ENCODE measurements around the gene BRD3OS. TPM values are rescaled to one million over a fixed set of nuclear protein-coding genes. Genes with fewer than 3 reads are reported as not detected.

BRD3OS gene
- total and polyA plus RNA-seq, 2 donors, result 10.2 to 21.8 TPM

DNA sequence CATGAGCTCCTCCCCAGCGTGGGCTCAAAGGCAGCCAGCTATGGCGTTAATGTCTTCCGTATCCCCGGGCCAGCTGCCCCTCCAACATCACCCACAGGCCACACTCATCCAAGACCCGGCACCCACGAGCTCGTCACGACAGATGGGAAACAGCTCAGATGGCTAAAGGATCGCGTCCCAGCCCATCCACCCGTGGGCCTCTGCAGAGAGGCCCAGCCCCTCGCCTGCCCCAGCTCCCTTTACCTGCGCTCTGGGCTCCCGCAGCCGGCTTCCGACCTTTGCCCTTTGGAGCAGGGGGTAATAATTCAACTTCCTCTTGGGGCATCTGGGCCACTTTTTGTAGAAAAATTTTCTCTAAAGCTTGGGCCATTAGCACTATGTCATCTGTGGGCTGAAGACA lies 26.0 kb downstream of the BRD3OS start:
- H3K4me3 ChIP-seq (ENCODE audit: low read depth, low read length), result no peak overlapping the region
- peaks cover 4% of the 10 kb centered on the region for H3K4me1 ChIP-seq (ENCODE audit: insufficient read depth)
- DNase-seq (ENCODE audit: extremely low spot score), result no peak
- H3K27ac ChIP-seq (ENCODE audit: low read depth), result no peak overlapping the region
- 89% methylated on average over 16 of the region's 16 CpGs for WGBS
- H3K36me3 ChIP-seq (ENCODE audit: insufficient read depth), result peaks cover 10% of the 10 kb centered on the region

DNA sequence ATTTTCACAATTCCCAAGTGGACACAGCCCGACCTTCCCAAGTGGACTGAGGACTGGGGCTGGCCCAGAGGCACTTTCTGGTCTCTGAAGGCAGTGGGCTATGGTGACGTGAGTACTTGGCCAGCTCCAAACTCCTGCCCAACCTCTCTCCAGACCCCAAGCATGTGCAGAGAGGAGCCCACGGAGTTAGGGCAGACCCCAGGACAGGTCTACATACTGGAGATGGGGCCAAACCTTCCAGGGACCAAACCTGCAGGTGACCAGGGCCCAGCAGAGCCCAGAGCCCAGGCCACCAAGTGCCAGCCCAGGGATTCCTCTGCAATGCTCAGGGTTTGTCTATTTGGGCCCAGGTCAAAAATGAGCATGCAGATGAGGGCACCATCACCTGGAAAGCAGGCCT lies 27.2 kb downstream of the BRD3OS start:
- Histone ChIP-seq H3K27ac (ENCODE audit: low read depth) (no peak overlapping the region), H3K36me3 (ENCODE audit: insufficient read depth) (peaks cover 9% of the 10 kb centered on the region), H3K4me1 (ENCODE audit: insufficient read depth) (peaks cover 4% of the 10 kb centered on the region), H3K4me3 (ENCODE audit: low read depth, low read length) (no peak overlapping the region)
- no peak for DNase-seq (ENCODE audit: extremely low spot score)
- WGBS, result 90% methylated on average over 3 of the region's 3 CpGs

DNA sequence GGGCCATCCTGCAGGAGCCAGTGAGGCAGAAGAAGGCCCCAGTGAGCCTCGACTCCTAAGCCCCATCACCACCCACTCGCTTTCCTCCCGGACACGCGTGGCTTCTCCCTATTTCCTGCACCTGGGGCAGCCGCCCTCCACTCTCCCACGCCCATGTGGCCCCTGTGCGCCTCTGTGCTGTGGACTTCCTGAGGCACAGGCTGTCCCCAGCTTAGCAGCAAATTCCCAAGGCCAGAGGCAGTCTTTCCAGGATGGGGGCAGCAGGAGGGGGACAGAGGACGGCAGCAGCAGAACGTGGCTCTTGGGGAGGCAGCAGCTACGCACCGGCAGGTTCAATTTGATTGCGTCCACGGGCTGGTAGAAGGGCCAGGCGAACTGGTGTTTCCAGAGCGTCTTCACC lies 27.7 kb downstream of the BRD3OS start:
- DNase-seq (ENCODE audit: extremely low spot score), result no peak
- Histone ChIP-seq H3K27ac (ENCODE audit: low read depth) (no peak overlapping the region), H3K4me3 (ENCODE audit: low read depth, low read length) (no peak overlapping the region), H3K4me1 (ENCODE audit: insufficient read depth) (peaks cover 4% of the 10 kb centered on the region), H3K36me3 (ENCODE audit: insufficient read depth) (peaks cover 9% of the 10 kb centered on the region)
- WGBS, result 92% methylated on average over 16 of the region's 16 CpGs

DNA sequence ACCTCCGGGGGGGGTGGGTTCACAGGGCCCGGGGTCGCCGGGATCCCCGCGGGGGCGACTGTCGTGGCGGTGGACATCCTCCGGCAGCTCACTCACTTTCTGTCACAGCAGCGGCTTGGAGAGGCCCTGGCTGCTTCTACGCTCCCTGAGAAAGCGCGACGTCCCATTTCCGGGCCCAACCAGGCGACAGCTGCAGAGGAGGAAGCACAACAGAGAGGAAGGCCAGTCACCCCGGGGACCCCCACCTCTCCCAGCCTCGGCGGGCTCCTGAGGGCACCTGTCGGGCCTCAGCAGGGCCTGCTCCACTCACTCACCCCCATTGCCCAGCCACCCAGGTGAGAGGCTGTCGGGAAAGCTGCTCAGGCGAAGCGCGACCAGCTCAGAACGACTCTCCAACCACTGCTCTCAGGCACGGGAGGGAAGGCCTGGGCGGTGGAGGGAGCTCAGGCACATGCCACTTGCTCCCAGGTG lies 28.2 kb downstream of the BRD3OS start:
- whole genome bisulfite sequencing, result 88% methylated on average over 28 of the region's 28 CpGs
- Histone ChIP-seq H3K4me1 (ENCODE audit: insufficient read depth) (peaks cover 4% of the 10 kb centered on the region), H3K27ac (ENCODE audit: low read depth) (no peak overlapping the region), H3K36me3 (ENCODE audit: insufficient read depth) (peaks cover 9% of the 10 kb centered on the region), H3K4me3 (ENCODE audit: low read depth, low read length) (no peak overlapping the region)
- no peak for DNase-seq (ENCODE audit: extremely low spot score)

DNA sequence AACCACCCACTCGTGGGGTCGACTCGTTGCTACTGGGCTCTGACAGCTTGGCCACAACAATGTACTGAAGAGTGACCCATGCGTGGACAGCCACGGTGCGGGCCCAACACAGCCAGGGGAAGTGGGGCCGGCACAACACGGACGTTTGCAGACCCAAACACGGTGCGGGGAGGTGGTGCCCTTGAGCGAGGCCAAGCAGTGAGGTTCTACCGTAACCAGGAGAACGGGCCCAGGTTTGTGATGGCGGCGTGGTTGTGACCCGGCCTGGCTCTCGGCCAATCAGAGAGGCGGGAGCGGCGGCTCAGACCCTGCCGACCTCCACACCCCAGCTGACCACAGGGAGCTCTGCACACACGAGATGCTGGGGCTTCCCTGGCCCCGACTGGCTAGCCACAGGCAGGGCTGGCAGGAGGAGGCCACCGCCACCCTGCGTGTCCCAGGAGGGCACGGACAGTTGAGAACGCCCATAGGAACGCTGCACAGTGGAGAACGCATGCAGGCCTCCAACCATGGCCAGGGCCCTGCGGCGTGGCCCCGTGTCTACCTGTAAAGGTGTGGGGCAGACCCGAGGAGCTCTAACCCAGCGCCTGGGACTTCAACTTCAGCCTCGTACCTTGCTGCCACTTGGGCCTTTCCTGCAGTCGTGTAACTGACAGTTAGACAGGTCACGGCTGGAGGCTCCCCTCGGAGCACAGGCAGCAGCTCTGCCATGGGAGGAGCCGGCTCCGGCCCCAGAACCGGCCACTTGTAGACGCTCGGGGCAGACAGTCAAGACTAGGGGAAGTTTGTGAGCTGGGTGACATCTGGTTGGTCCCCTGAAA lies 28.9 kb downstream of the BRD3OS start:
- 89% methylated on average over 44 of the region's 44 CpGs for WGBS
- H3K4me3 ChIP-seq (ENCODE audit: low read depth, low read length), result no peak overlapping the region
- no peak for DNase-seq (ENCODE audit: extremely low spot score)

DNA sequence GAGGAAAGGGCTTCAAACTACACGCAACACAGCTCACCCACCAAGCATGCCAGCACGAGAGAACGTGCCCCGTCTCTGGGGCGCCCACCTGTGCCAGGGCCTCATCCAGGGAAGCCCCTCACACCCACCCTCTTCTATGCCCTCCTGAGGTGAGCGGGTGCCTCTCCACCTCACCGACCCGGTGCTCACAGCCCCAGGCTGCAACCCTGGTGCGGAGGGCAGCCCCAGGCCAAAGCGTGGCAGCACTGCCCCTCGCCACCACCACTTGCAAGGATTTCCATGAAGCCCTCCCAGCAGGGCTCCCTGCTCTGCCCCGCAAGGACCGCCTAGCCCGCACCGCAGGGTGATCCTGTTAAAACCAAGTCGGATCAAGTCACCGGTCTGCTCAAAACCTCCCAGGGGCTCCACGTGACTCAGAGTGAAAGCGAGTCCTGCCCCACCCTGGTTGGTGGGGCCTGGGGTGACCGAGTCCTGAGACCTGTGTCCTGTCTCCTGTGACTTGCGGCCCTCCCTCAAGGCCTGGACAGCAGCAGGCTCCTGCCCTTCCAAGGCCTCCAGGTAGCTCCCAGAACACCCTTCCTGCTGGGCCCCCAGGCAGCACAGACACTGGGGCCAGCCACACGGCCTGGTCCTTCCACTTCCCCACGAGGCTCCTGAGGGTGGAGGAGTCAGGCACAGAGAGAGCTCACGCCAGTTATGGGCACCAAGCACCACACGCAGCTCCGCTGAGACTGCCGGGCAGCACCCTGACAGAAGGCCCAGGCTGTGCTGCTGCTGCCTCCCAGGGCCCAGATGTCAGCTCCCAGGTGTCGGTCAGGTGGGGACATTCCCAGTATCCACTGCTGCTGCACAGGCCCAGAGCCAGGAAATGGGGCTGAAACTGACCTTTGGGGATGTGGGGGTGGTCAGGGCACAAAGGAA lies 29.9 kb downstream of the BRD3OS start:
- Histone ChIP-seq H3K4me3 (ENCODE audit: low read depth, low read length) (no peak overlapping the region), H3K36me3 (ENCODE audit: insufficient read depth) (no peaks in the 10 kb centered on the region), H3K27ac (ENCODE audit: low read depth) (no peak overlapping the region), H3K4me1 (ENCODE audit: insufficient read depth) (peaks cover 4% of the 10 kb centered on the region)
- DNase-seq (ENCODE audit: extremely low spot score), result no peak
- 84% methylated on average over 28 of the region's 28 CpGs for WGBS

More for the DNA sequence above, 28.9 kb downstream of the BRD3OS start:
- Histone ChIP-seq H3K4me1 (ENCODE audit: insufficient read depth) (peaks cover 4% of the 10 kb centered on the region), H3K27ac (ENCODE audit: low read depth) (no peak overlapping the region), H3K36me3 (ENCODE audit: insufficient read depth) (peaks cover 7% of the 10 kb centered on the region)

DNA sequence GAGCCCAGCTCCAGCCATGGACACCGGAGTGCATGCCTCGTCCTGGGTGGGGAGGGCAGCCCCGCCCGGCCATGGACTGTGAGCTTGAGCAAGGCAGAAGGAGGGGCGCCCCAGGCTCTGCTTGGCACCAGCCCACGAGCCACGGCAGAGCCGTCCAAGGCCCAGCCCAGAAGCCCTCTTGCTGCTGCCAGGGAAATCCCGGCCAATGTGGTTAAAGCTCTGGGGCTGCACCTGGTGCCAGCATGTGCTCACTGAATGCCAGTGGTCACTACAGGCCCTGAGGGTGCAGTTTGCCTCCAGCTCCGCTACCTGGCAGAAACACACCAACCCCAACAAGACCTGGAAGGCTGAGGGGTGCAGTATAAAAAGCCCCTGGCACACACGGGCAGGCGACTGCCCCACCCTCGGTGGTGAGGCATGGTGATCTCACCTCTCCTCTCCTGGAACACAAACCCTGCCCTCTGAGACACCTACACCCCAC lies 30.7 kb downstream of the BRD3OS start:
- Histone ChIP-seq H3K36me3 (ENCODE audit: insufficient read depth) (no peaks in the 10 kb centered on the region), H3K4me3 (ENCODE audit: low read depth, low read length) (no peak overlapping the region), H3K27ac (ENCODE audit: low read depth) (no peak overlapping the region), H3K4me1 (ENCODE audit: insufficient read depth) (peaks cover 4% of the 10 kb centered on the region)
- WGBS, result 18% methylated on average over 13 of the region's 13 CpGs
- no peak for DNase-seq (ENCODE audit: extremely low spot score)

DNA sequence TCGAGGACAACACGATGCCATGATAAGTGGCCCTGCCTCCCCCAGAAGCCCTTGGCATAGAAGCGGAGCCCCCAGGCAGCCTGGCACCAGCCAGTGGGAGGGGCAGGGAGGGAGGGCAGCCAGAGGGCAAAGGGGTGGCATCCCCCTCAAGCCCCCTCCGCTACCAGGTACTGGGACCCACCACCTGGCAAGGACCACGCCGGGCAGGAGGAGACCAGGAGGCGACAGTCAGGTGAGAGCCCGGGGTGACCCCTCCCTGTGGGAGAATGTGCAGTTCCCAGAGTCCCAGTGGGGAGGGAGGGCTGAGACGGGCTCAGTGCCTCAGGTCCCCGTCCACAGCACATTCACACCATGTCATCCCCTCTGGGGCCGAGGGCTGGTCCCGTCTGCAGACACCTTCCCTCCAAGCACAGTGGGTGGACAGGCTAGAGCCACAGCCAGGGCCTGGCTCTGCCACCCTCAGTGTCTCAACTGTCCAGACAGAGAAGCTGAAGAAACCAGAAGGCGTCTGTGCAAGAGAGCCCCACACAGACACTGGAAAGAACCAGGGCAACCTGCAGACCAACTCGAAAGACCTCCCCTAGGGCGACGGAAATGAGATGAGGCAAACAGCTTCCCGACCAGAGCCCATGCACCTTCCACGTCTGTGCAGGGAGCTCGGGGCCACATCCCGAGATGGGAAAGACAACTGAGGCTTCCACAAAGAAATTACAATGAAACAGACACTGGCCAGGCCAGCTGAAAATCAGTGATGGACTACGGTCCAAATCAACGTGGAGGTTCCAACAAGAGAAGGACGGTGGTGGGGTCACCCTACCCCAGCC lies 31.4 kb downstream of the BRD3OS start:
- Histone ChIP-seq H3K4me1 (ENCODE audit: insufficient read depth) (peaks cover 4% of the 10 kb centered on the region), H3K36me3 (ENCODE audit: insufficient read depth) (no peaks in the 10 kb centered on the region), H3K27ac (ENCODE audit: low read depth) (no peak overlapping the region), H3K4me3 (ENCODE audit: low read depth, low read length) (no peak overlapping the region)
- WGBS, result 80% methylated on average over 23 of the region's 23 CpGs
- no peak for DNase-seq (ENCODE audit: extremely low spot score)

DNA sequence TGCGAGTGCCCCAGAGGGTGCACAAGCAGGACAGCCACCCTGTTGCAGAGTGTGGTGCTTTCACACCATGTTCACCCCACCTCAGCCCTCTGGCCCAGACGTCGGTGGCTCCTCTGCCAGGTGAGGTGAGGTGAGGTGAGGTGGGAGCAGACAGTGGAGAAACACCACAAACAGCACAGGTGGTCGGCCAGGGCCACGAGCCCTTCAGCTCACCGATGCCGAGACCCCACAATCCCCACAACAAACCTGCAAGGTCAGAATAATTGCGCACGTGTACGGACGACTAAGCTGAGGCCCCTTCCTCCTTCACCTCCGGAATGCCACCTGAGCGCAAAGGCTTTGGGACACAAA lies 32.0 kb downstream of the BRD3OS start:
- Histone ChIP-seq H3K4me1 (ENCODE audit: insufficient read depth) (peaks cover 5% of the 10 kb centered on the region), H3K27ac (ENCODE audit: low read depth) (no peak overlapping the region), H3K4me3 (ENCODE audit: low read depth, low read length) (no peak overlapping the region), H3K36me3 (ENCODE audit: insufficient read depth) (no peaks in the 10 kb centered on the region)
- no peak for DNase-seq (ENCODE audit: extremely low spot score)
- WGBS, result 87% methylated on average over 13 of the region's 13 CpGs

DNA sequence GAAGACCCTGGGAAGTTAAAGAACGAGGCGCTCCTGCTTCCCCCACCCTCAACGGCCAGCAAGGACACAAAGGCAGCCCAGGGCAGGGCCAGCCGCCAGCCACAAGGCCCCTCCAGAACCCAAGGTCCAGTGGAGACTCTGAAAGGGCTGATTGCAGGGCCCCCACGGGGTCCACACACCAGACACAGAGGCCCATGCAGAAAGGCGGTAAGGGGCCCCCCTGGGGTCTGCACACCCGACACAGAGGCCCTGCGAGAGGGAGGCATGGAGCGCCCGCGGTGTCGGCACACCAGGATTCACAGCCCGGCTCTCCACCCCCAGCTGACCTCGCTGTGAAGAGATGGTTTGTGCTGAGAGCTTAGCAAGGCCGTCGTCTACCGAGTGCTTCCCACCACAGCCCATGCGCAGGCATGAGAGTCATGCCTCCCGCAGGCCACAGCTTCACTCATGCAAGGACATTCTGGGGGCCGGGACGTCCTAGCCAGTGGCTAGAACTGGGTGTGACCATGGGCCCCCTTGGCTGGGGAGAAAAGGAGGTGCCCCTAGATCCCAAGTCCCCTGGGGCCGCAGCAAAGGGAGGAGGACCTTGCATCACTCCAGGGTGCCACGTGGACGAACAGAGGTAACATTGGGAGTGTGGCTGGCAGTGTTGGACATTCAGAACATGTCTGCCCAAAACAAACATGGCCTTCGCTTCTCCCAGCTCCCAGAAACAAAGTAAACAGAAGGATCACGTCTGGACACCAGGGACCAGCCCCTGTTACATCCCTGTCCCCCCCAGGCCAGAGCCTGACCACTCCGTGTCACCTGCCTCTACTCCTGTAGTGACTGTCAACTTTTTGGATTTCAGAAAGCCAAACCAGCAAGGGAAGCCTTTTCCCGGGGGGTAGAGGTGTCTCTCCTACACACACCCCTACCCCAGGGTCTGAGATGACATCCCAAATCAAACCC lies 32.7 kb downstream of the BRD3OS start:
- Histone ChIP-seq H3K4me1 (ENCODE audit: insufficient read depth) (peaks cover 6% of the 10 kb centered on the region), H3K36me3 (ENCODE audit: insufficient read depth) (no peaks in the 10 kb centered on the region), H3K27ac (ENCODE audit: low read depth) (no peak overlapping the region), H3K4me3 (ENCODE audit: low read depth, low read length) (no peak overlapping the region)
- DNase-seq (ENCODE audit: extremely low spot score), result no peak
- WGBS, result 72% methylated on average over 28 of the region's 28 CpGs

DNA sequence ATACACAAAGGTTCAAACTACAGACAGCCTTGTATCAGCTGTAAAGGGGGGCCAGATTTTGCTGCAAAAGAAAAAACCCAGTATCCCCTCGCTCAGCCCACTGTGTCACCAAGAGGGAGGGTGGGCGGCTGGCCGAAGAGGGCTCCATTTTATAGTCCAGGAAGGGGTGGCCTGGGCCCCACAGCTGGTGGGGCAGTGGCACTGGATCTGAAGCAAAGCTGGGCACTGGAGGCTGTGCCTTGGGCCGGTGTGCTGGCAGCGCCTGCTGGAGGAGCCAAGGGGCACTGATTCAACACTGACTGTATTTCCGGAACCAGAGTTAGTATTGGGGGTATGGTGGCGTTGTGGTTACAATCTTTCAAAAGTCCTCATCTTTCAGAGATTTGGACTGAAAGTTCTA lies 33.4 kb downstream of the BRD3OS start:
- DNase-seq (ENCODE audit: extremely low spot score), result no peak
- no peak overlapping the region for H3K4me3 ChIP-seq (ENCODE audit: low read depth, low read length)
- WGBS, result 77% methylated on average over 7 of the region's 7 CpGs

DNA sequence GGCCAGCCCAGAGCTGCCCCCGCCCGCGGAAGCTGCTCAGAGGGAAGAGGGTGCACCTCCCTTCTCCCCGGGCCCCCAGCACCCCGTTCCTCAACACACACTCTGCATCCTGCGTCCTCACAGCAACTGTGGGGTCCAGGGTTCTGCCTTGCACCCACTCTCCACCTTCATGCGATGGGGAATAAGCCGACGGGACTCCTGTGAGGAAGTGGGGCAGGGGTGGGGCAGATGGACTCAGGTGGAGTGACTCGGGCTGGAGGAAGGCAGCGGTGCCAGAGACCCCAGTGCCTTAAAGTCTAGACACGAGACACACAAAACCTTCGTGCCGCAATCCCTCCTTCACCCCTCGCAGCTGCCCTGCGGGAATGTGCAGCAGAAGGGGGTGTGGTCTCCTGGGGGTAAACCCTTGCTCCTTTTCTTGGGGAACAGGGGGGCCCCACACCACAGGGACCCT lies 33.9 kb downstream of the BRD3OS start:
- no peak for DNase-seq (ENCODE audit: extremely low spot score)
- 82% methylated on average over 16 of the region's 16 CpGs for WGBS
- no peak overlapping the region for H3K4me3 ChIP-seq (ENCODE audit: low read depth, low read length)
- H3K36me3 ChIP-seq (ENCODE audit: insufficient read depth), result no peaks in the 10 kb centered on the region
- H3K4me1 ChIP-seq (ENCODE audit: insufficient read depth), result peaks cover 6% of the 10 kb centered on the region
- H3K27ac ChIP-seq (ENCODE audit: low read depth), result no peak overlapping the region

More for the DNA sequence above, 33.4 kb downstream of the BRD3OS start:
- Histone ChIP-seq H3K4me1 (ENCODE audit: insufficient read depth) (peaks cover 6% of the 10 kb centered on the region), H3K27ac (ENCODE audit: low read depth) (no peak overlapping the region), H3K36me3 (ENCODE audit: insufficient read depth) (no peaks in the 10 kb centered on the region)
